Astrocyte (in vitro differentiated cells and primary cell): ENCODE results near the gene SPATA32. TPM values are rescaled to one million over a fixed set of nuclear protein-coding genes. Genes with fewer than 3 reads are reported as not detected.

ENCODE experiments used
- DNase-seq: peaks from one replicate; pipeline ENCODE4 v3.0.0-alpha.2; 2010; ENCODE audit warnings: low read depth
- FAIRE-seq: peaks from 2 replicates; lab custom pipeline; 2011; peaks lifted over from hg19 to GRCh38; lab: Jason Lieb, UNC
- H2AFZ ChIP-seq: 2 replicates; pipeline ENCODE4 v1.6.0; 2012; ENCODE audit warnings: low read depth, low read length, inconsistent platforms
- H3K27ac ChIP-seq: 2 replicates; pipeline ENCODE4 v1.5.1; 2011; ENCODE audit warnings: low read depth, low read length, inconsistent platforms
- H3K27me3 ChIP-seq: 2 replicates; pipeline ENCODE4 v1.6.0; 2011; ENCODE audit warnings: low read length, inconsistent platforms; ENCODE audit not compliant: insufficient read depth
- H3K36me3 ChIP-seq: 2 replicates; pipeline ENCODE4 v1.5.1; 2011; ENCODE audit warnings: low read length, inconsistent platforms; ENCODE audit not compliant: insufficient read depth
- H3K4me1 ChIP-seq: 2 replicates; pipeline ENCODE4 v1.5.1; 2011; ENCODE audit warnings: low read length, inconsistent platforms; ENCODE audit not compliant: insufficient read depth
- H3K4me2 ChIP-seq: 2 replicates; pipeline ENCODE4 v1.6.0; 2012; ENCODE audit warnings: low read length, inconsistent platforms
- H3K4me3 ChIP-seq: 2 replicates; pipeline ENCODE4 v1.5.1; 2011; ENCODE audit warnings: low read depth, mild to moderate bottlenecking, low read length, inconsistent platforms; ENCODE audit not compliant: insufficient read depth
- H3K79me2 ChIP-seq: 2 replicates; pipeline ENCODE4 v1.6.0; 2012; ENCODE audit warnings: mild to moderate bottlenecking, low read length, inconsistent platforms; ENCODE audit not compliant: insufficient read depth
- H3K9ac ChIP-seq: 2 replicates; pipeline ENCODE4 v1.6.0; 2012; ENCODE audit warnings: mild to moderate bottlenecking, low read length, inconsistent platforms
- H3K9me3 ChIP-seq: 2 replicates; pipeline ENCODE4 v1.5.1; 2012; ENCODE audit warnings: low read depth, mild to moderate bottlenecking, low read length, inconsistent platforms; ENCODE audit not compliant: insufficient read depth
- H4K20me1 ChIP-seq: 2 replicates; pipeline ENCODE4 v1.6.0; 2012; ENCODE audit warnings: low read length, inconsistent platforms; ENCODE audit not compliant: insufficient read depth
- H3K27ac Mint-ChIP-seq: one replicate; pipeline ENCODE4 v1.8.0; 2021; ENCODE audit warnings: mild to moderate bottlenecking, mixed read lengths; ENCODE audit not compliant: unreplicated experiment
- H3K27me3 Mint-ChIP-seq: one replicate; pipeline ENCODE4 v1.8.0; 2021; ENCODE audit warnings: low read depth, mixed read lengths; ENCODE audit not compliant: unreplicated experiment
- H3K36me3 Mint-ChIP-seq: one replicate; pipeline ENCODE4 v1.8.0; 2021; ENCODE audit warnings: low read depth, mixed read lengths; ENCODE audit not compliant: unreplicated experiment
- H3K4me1 Mint-ChIP-seq: one replicate; pipeline ENCODE4 v1.8.0; 2021; ENCODE audit warnings: low read depth, mixed read lengths; ENCODE audit not compliant: unreplicated experiment
- H3K4me3 Mint-ChIP-seq: one replicate; pipeline ENCODE4 v1.8.0; 2021; ENCODE audit warnings: mild to moderate bottlenecking, moderate library complexity, mixed read lengths; ENCODE audit not compliant: unreplicated experiment
- H3K9me3 Mint-ChIP-seq: one replicate; pipeline ENCODE4 v1.8.0; 2021; ENCODE audit warnings: mild to moderate bottlenecking, mixed read lengths; ENCODE audit not compliant: unreplicated experiment
- EZH2 ChIP-seq: IDR thresholded peaks from 2 replicates; pipeline ENCODE4 v1.6.1; 2012; ENCODE audit warnings: mild to moderate bottlenecking, low read length, inconsistent platforms; ENCODE audit not compliant: insufficient read depth
- total RNA-seq: library from RNA; stranded (reverse); gene quantifications from 2 replicates; pipeline ENCODE4 v1.2.1, GENCODE V29; 2021
- TF ChIP-seq, protein P1 (sequence below): IDR thresholded peaks from 2 replicates; pipeline ENCODE4 v1.5.1; 2011; ENCODE audit warnings: low read depth, mild to moderate bottlenecking, inconsistent platforms, low read length, moderate library complexity; ENCODE audit not compliant: insufficient read depth

The SPATA32 gene
- total RNA-seq, 1 donor from 2014 or later = not detected

DNA sequence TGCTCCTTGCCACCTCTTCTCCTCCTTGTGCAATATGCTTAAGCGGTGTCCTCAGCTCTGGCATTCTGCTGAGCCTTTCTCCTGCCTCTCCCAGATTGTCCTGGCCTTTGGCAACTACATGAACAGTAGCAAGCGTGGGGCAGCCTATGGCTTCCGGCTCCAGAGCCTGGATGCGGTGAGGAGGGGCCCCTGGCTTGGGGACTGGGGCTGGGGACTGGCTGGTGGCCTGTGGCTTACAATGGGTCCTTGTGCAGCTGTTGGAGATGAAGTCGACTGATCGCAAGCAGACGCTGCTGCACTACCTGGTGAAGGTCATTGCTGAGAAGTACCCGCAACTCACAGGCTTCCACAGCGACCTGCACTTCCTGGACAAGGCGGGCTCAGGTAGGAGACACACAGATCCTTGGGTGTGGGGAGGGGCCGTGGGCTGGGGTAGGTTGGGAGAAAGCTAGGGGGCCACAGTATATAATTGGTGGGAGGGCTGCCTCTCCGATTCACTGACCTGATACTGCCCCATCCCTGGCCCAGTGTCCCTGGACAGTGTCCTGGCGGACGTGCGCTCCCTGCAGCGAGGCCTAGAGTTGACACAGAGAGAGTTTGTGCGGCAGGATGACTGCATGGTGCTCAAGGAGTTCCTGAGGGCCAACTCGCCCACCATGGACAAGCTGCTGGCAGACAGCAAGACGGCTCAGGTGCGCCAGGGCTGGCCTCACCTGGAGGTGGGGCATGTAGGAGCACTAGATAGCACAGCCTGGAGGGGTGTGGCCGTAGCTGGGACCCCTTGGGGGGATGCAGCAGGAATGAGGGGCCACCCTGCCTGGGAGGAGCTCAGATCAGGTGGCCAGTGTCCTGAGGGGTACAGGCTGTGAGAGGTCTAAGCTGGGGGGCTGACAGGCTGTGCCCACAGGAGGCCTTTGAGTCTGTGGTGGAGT lies 16.9 kb downstream of the SPATA32 start:
- Histone ChIP-seq H3K4me3 (no peak overlapping the region), H3K4me2 (no peak overlapping the region), H4K20me1 (peaks cover 7% of the 10 kb centered on the region), H3K36me3 (no peaks in the 10 kb centered on the region), H3K27me3 (peaks cover 21% of the 10 kb centered on the region), H3K9me3 (no peaks in the 10 kb centered on the region), H3K79me2 (no peaks in the 10 kb centered on the region), H3K27ac (no peak overlapping the region), H3K9ac (no peak overlapping the region), H2AFZ (no peak overlapping the region), H3K4me1 (peaks cover 9% of the 10 kb centered on the region)
- FAIRE-seq = no peak
- Mint-ChIP-seq H3K36me3 (peaks cover 3% of the 10 kb centered on the region), H3K27ac (no peak overlapping the region), H3K4me1 (peaks cover 3% of the 10 kb centered on the region), H3K27me3 (peaks cover 25% of the 10 kb centered on the region), H3K9me3 (no peaks in the 10 kb centered on the region), H3K4me3 (no peak overlapping the region)
- DNase-seq = no peak
- no peak for TF ChIP-seq EZH2
- TF ChIP-seq, protein P1, sequence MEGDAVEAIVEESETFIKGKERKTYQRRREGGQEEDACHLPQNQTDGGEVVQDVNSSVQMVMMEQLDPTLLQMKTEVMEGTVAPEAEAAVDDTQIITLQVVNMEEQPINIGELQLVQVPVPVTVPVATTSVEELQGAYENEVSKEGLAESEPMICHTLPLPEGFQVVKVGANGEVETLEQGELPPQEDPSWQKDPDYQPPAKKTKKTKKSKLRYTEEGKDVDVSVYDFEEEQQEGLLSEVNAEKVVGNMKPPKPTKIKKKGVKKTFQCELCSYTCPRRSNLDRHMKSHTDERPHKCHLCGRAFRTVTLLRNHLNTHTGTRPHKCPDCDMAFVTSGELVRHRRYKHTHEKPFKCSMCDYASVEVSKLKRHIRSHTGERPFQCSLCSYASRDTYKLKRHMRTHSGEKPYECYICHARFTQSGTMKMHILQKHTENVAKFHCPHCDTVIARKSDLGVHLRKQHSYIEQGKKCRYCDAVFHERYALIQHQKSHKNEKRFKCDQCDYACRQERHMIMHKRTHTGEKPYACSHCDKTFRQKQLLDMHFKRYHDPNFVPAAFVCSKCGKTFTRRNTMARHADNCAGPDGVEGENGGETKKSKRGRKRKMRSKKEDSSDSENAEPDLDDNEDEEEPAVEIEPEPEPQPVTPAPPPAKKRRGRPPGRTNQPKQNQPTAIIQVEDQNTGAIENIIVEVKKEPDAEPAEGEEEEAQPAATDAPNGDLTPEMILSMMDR = no peak

GRCh38 chr17:45243750-45244149 lies 18.1 kb downstream of the SPATA32 start:
- H3K27ac ChIP-seq = no peak overlapping the region

More at GRCh38 chr17:45243750-45244149, 18.1 kb downstream of the SPATA32 start:
- DNase-seq = no peak
- no peaks in the 10 kb centered on the region for H3K79me2 ChIP-seq
- Mint-ChIP-seq H3K27ac (no peak overlapping the region), H3K4me1 (peaks cover 3% of the 10 kb centered on the region), H3K36me3 (peaks cover 8% of the 10 kb centered on the region), H3K9me3 (no peaks in the 10 kb centered on the region), H3K27me3 (peaks cover 37% of the 10 kb centered on the region), H3K4me3 (no peak overlapping the region)
- H4K20me1 ChIP-seq = peaks cover 7% of the 10 kb centered on the region
- H3K4me1 ChIP-seq = peaks cover 9% of the 10 kb centered on the region
- no peak overlapping the region for H3K9ac ChIP-seq
- no peaks in the 10 kb centered on the region for H3K36me3 ChIP-seq
- FAIRE-seq = no peak
- no peak overlapping the region for H2AFZ ChIP-seq
- no peak overlapping the region for H3K4me3 ChIP-seq
- H3K4me2 ChIP-seq = no peak overlapping the region
- peaks cover 21% of the 10 kb centered on the region for H3K27me3 ChIP-seq
- H3K9me3 ChIP-seq = no peaks in the 10 kb centered on the region
- no peak for TF ChIP-seq EZH2
- TF ChIP-seq, protein P1 = no peak
